Suprapubic skin (tissue), 4 donors: ENCODE data around the gene KLHL29. TPM values are rescaled to one million over a fixed set of nuclear protein-coding genes. Genes with fewer than 3 reads are reported as not detected.

ENCODE experiments used
- DNase-seq, 2 donors: peaks; one replicate each; pipeline ENCODE4 v3.0.0-alpha.2; 2019; ENCODE audit warnings: low spot score in 2 of 2
- H3K27ac ChIP-seq: fragments of 200-600 bp; sonication (generic); one replicate; pipeline ENCODE4 v1.5.1; 2019
- H3K27me3 ChIP-seq: fragments of 200-600 bp; sonication (generic); one replicate; pipeline ENCODE4 v1.5.1; 2019
- H3K36me3 ChIP-seq: fragments of 200-600 bp; sonication (generic); one replicate; pipeline ENCODE4 v1.5.1; 2019
- H3K4me1 ChIP-seq: fragments of 200-600 bp; sonication (generic); one replicate; pipeline ENCODE4 v1.5.1; 2019
- H3K4me3 ChIP-seq: fragments of 200-600 bp; sonication (generic); one replicate; pipeline ENCODE4 v1.5.1; 2019; ENCODE audit warnings: mild to moderate bottlenecking
- H3K9me3 ChIP-seq: fragments of 200-600 bp; sonication (generic); one replicate; pipeline ENCODE4 v1.5.1; 2019
- CTCF ChIP-seq, 2 donors: fragments of 200-600 bp in 1 of 2; fragments of 450-650 bp in 1 of 2; sonication (generic) in 1 of 2; IDR thresholded peaks; one replicate each; pipeline ENCODE4 v1.5.1; 2016 to 2019; ENCODE audit warnings: antibody characterized with exemption in 2 of 2, mild to moderate bottlenecking in 1 of 2, moderate library complexity in 1 of 2
- EP300 ChIP-seq: sonication (generic); formaldehyde crosslinking; IDR thresholded peaks from one replicate; pipeline ENCODE4 v1.6.1; 2017; ENCODE audit warnings: antibody characterized with exemption
- POLR2A ChIP-seq, 2 donors: fragments of 450-650 bp; IDR thresholded peaks; one replicate each; pipeline ENCODE4 v1.6.1; 2017; ENCODE audit warnings: antibody characterized with exemption in 2 of 2, mild to moderate bottlenecking in 2 of 2, moderate library complexity in 2 of 2
- POLR2AphosphoS5 ChIP-seq, 3 donors: sonication (generic); formaldehyde crosslinking; IDR thresholded peaks; one replicate each; pipeline ENCODE4 v1.6.1; 2017; ENCODE audit warnings: antibody characterized with exemption in 3 of 3
- WGBS: methylation state at CpG from one replicate; pipeline ENCODE4 v1.1.5; 2018; 5-methylcytosine and 5-hydroxymethylcytosine counted together
- total RNA-seq, 4 donors: library from RNA; depleted of rRNA; stranded (reverse); fragments of >200 nt; gene quantifications; one replicate each; pipeline ENCODE4 v1.1.0, GENCODE V29; 2016

The KLHL29 gene
- total RNA-seq, 4 donors from 2014 or later: 17.1 to 30.8 (median 20.7) TPM

GRCh38 chr2:23435250-23436035 is 50.5 kb downstream of the KLHL29 start:
- H3K27me3 ChIP-seq: no peaks in the 10 kb centered on the region
- H3K36me3 ChIP-seq: no peaks in the 10 kb centered on the region
- no peaks in the 10 kb centered on the region for H3K9me3 ChIP-seq
- 80% methylated on average over 9 of the region's 9 CpGs for WGBS
- TF ChIP-seq CTCF (IDR thresholded peaks at IDR 0.05) (no peak), EP300 (no peak), POLR2A (IDR thresholded peaks at IDR 0.05) (no peak), POLR2AphosphoS5 (IDR thresholded peaks at IDR 0.05) (no peak)
- peaks cover 4% of the 10 kb centered on the region for H3K4me1 ChIP-seq
- H3K27ac ChIP-seq: no peak overlapping the region
- H3K4me3 ChIP-seq: no peak overlapping the region
- DNase-seq: no peak

- Histone ChIP-seq H3K27ac (no peak overlapping the region), H3K4me1 (peaks cover 4% of the 10 kb centered on the region), H3K36me3 (no peaks in the 10 kb centered on the region), H3K27me3 (no peaks in the 10 kb centered on the region), H3K4me3 (no peak overlapping the region), H3K9me3 (no peaks in the 10 kb centered on the region)
- DNase-seq: no peak
- WGBS: 58% methylated on average over 16 of the region's 16 CpGs
- TF ChIP-seq POLR2AphosphoS5 (IDR thresholded peaks at IDR 0.05) (no peak), POLR2A (IDR thresholded peaks at IDR 0.05) (no peak), EP300 (no peak), CTCF (IDR thresholded peaks at IDR 0.05) (no peak)
Observed at GRCh38 chr2:23436346-23437098, 51.5 kb downstream of the KLHL29 start.

- Histone ChIP-seq H3K4me3 (no peak overlapping the region), H3K9me3 (no peaks in the 10 kb centered on the region), H3K36me3 (no peaks in the 10 kb centered on the region), H3K4me1 (peaks cover 3% of the 10 kb centered on the region), H3K27ac (no peak overlapping the region), H3K27me3 (no peaks in the 10 kb centered on the region)
- no peak for DNase-seq
- 92% methylated on average over 1 of the region's 1 CpG for WGBS
- TF ChIP-seq POLR2A (IDR thresholded peaks at IDR 0.05): no peak
- TF ChIP-seq POLR2AphosphoS5 (IDR thresholded peaks at IDR 0.05): no peak
- no peak for TF ChIP-seq EP300
- TF ChIP-seq CTCF (IDR thresholded peaks at IDR 0.05): no peak
Observed at GRCh38 chr2:23441414-23441813, 56.4 kb downstream of the KLHL29 start.

- H3K4me3 ChIP-seq: no peak overlapping the region
- 75% methylated on average over 4 of the region's 4 CpGs for WGBS
- no peak for DNase-seq
- no peak overlapping the region for H3K27ac ChIP-seq
- H3K4me1 ChIP-seq: no peaks in the 10 kb centered on the region
- H3K9me3 ChIP-seq: no peaks in the 10 kb centered on the region
- H3K27me3 ChIP-seq: no peaks in the 10 kb centered on the region
- no peaks in the 10 kb centered on the region for H3K36me3 ChIP-seq
- TF ChIP-seq POLR2A (IDR thresholded peaks at IDR 0.05): no peak
- no peak for TF ChIP-seq CTCF (IDR thresholded peaks at IDR 0.05)
- no peak for TF ChIP-seq EP300
- TF ChIP-seq POLR2AphosphoS5 (IDR thresholded peaks at IDR 0.05): no peak
Observed at GRCh38 chr2:23445450-23445868, 60.5 kb downstream of the KLHL29 start.

GRCh38 chr2:23446916-23447315 is 61.9 kb downstream of the KLHL29 start:
- H3K27me3 ChIP-seq: no peaks in the 10 kb centered on the region
- 67% methylated on average over 5 of the region's 5 CpGs for WGBS
- H3K27ac ChIP-seq: no peak overlapping the region
- no peak overlapping the region for H3K4me3 ChIP-seq
- no peaks in the 10 kb centered on the region for H3K9me3 ChIP-seq
- H3K4me1 ChIP-seq: no peaks in the 10 kb centered on the region
- no peak for DNase-seq
- no peaks in the 10 kb centered on the region for H3K36me3 ChIP-seq
- TF ChIP-seq EP300 (no peak), CTCF (IDR thresholded peaks at IDR 0.05) (no peak), POLR2A (IDR thresholded peaks at IDR 0.05) (no peak), POLR2AphosphoS5 (IDR thresholded peaks at IDR 0.05) (no peak)
